ENCODE results near the gene GLB1L2.

Gene GLB1L2

GRCh38 chr11:134391656-134392055 lies 59.9 kb downstream of the GLB1L2 start:
- no peak overlapping the region for H3K4me3 ChIP-seq (ENCODE audit: low read length)
- no peak for DNase-seq (ENCODE audit: low read depth)
- TF ChIP-seq, protein P1, sequence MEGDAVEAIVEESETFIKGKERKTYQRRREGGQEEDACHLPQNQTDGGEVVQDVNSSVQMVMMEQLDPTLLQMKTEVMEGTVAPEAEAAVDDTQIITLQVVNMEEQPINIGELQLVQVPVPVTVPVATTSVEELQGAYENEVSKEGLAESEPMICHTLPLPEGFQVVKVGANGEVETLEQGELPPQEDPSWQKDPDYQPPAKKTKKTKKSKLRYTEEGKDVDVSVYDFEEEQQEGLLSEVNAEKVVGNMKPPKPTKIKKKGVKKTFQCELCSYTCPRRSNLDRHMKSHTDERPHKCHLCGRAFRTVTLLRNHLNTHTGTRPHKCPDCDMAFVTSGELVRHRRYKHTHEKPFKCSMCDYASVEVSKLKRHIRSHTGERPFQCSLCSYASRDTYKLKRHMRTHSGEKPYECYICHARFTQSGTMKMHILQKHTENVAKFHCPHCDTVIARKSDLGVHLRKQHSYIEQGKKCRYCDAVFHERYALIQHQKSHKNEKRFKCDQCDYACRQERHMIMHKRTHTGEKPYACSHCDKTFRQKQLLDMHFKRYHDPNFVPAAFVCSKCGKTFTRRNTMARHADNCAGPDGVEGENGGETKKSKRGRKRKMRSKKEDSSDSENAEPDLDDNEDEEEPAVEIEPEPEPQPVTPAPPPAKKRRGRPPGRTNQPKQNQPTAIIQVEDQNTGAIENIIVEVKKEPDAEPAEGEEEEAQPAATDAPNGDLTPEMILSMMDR (conservative IDR thresholded peaks at IDR 0.05; ENCODE audit: low read length): no peak

- no peak for DNase-seq (ENCODE audit: low read depth)
- H3K4me3 ChIP-seq (ENCODE audit: low read length): no peak overlapping the region
- TF ChIP-seq, protein P1 (conservative IDR thresholded peaks at IDR 0.05; ENCODE audit: low read length): no peak
These were observed 61.3 kb downstream of the GLB1L2 start for GRCh38 chr11:134392953-134393615.

DNA sequence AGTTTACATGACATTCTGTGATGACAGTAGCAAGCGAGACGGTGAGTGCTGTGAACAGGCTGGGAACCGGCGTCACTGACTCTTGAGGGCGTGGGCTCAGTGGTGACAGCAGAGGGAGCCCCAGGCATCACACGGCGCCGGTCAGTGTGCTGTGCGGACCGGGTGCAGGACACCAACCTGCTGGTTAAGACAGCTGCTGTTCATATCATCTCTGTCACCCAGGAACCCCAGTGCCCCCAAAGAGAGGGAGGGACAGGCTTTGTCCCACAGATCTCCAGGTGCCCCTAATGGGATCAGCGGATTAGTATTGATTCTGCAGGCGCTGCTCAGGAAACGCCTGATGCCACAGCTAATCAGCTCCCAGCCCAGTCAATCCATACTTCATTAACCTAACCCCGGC lies 61.9 kb downstream of the GLB1L2 start:
- DNase-seq (ENCODE audit: low read depth): no peak
- TF ChIP-seq, protein P1 (conservative IDR thresholded peaks at IDR 0.05; ENCODE audit: low read length): no peak
- no peak overlapping the region for H3K4me3 ChIP-seq (ENCODE audit: low read length)

DNA sequence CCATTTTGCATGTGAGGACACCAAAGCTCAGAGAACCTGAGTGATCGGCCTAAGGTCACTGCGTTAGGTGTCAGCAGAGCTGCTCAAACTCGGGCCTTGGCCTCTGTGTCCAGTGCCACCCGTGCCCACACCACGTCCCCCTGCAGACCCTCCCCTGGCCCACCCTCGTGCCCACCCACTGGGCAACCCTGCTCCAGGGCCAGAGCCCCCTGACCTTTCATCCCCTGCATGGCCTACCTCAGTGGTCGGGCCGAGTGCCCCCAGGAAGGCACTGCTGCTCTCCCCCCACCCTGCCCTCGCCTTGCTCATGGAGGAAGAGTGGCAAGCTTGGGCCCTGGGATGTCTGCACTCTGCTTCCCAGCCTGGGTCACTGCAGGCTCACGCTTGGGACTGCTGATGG lies 62.5 kb downstream of the GLB1L2 start:
- no peak for DNase-seq (ENCODE audit: low read depth)
- TF ChIP-seq, protein P1 (conservative IDR thresholded peaks at IDR 0.05; ENCODE audit: low read length): no peak
- no peak overlapping the region for H3K4me3 ChIP-seq (ENCODE audit: low read length)

GRCh38 chr11:134395002-134395401 lies 63.2 kb downstream of the GLB1L2 start:
- DNase-seq (ENCODE audit: low read depth): no peak
- TF ChIP-seq, protein P1 (conservative IDR thresholded peaks at IDR 0.05; ENCODE audit: low read length): no peak

GRCh38 chr11:134397304-134398078 lies 65.7 kb downstream of the GLB1L2 start:
- H3K4me3 ChIP-seq (ENCODE audit: low read length): no peak overlapping the region
- no peak for DNase-seq (ENCODE audit: low read depth)
- TF ChIP-seq, protein P1 (conservative IDR thresholded peaks at IDR 0.05; ENCODE audit: low read length): no peak

More at GRCh38 chr11:134395002-134395401, 63.2 kb downstream of the GLB1L2 start:
- H3K4me3 ChIP-seq (ENCODE audit: low read length): no peak overlapping the region

- TF ChIP-seq, protein P1 (conservative IDR thresholded peaks at IDR 0.05; ENCODE audit: low read length): no peak
- DNase-seq (ENCODE audit: low read depth): no peak
- no peak overlapping the region for H3K4me3 ChIP-seq (ENCODE audit: low read length)
These were observed 66.3 kb downstream of the GLB1L2 start for GRCh38 chr11:134398079-134398444.

Data from AG10803 (cell line).